Activated T-cell treated with anti-CD3 and anti-CD28 coated beads for 1 hour (primary cell): ENCODE results near the gene RWDD1.

Experiments
- DNase-seq: peaks from one replicate; pipeline ENCODE4 v3.0.0-alpha.2; 2020; ENCODE audit warnings: low read depth

The RWDD1 gene

DNA sequence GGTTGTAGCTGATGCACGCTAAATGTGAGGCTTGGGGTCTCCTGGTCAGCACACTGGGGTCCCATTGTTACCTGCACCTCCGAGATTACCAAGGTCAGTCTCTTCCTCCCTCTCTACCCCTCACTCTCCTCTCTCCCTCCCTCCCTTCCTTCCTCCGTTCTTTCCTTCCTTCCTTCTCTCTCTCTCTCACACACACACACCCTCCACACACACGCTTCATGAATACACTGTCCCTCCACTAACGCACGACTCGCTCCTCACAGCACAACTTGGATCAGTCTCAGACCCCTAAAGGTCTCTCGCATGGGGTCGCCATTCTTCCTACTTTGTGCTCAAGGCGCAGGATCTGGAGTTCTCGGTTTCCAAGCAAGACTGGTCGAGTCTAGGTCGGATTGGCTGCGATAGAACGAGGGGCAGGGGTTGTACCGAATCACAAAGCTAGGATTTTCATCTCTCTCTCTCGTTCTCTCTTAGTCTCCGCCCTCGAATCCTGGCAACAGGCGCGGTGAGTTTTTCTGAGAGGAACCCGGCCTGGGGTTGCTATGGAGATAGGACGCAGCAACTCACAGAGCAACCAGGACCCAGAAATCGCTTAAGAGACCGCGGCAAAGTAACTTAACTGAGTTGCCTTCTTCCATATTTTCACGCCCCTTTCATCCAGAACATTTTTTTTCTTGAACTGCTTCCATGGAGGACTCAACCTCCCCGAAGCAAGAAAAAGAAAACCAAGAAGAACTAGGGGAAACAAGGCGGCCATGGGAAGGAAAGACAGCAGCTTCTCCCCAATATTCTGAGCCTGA is 44.8 kb downstream of the RWDD1 start, which contains the start of gene RSPH4A:
RSPH4A (plus strand) TSS at position 543 of the 800 bp plus-strand sequence; CDS start at position 688, 145 bp downstream.
- DNase-seq, result peak; percentile 14

- DNase-seq, result no peak
Observed at GRCh38 chr6:116616737-116617053, 45.4 kb downstream of the RWDD1 start.

GRCh38 chr6:116624036-116624805 is 52.9 kb downstream of the RWDD1 start:
- DNase-seq, result no peak

DNA sequence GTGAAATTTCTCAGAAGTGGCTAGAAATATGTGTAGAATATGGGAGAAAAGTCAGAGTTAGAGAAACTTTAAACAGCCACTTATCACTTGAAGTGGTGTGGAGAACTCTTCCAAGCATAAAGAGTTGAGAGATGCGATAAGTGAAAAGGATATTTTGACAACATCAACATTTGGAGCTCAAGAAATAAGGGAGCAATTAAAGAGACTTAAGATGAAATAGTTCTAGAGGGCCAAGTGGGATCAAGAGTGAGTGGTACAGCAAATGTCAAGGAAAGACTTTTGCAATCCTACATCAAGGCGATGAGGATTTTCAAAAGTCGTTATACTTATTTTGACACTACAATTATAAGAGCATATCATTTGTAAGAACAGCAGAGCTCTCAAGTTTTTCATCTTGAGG is 54.6 kb downstream of the RWDD1 start:
- DNase-seq, result no peak

- DNase-seq, result no peak
Observed at GRCh38 chr6:116629563-116629981, 58.3 kb downstream of the RWDD1 start.

- no peak for DNase-seq
Observed at GRCh38 chr6:116631379-116631990, 60.2 kb downstream of the RWDD1 start.

GRCh38 chr6:116633685-116634084 is 62.4 kb downstream of the RWDD1 start:
- DNase-seq, result no peak
